Esophagus muscularis mucosa (tissue), 4 donors: Measurements from ENCODE around the gene PDGFA. TPM values are rescaled to one million over a fixed set of nuclear protein-coding genes. Genes with fewer than 3 reads are reported as not detected.

Experiments
- DNase-seq: peaks from one replicate; pipeline ENCODE4 v3.0.0-alpha.2; 2017; ENCODE audit errors: extremely low spot score
- H3K27ac ChIP-seq, 4 donors: fragments of 200-600 bp; sonication (generic); replicated peaks in 1 of 4; 1 replicate in 3 of 4; 2 replicates in 1 of 4; pipeline ENCODE4 v1.5.1; 2016 to 2019; ENCODE audit warnings: mild to moderate bottlenecking in 1 of 4
- H3K27me3 ChIP-seq, 4 donors: fragments of 200-600 bp; sonication (generic); one replicate each; pipeline versions ENCODE4 v1.5.1 to v1.6.0; 2016 to 2019
- H3K36me3 ChIP-seq, 4 donors: fragments of 200-600 bp; sonication (generic); one replicate each; pipeline ENCODE4 v1.5.1; 2016 to 2019
- H3K4me1 ChIP-seq, 4 donors: fragments of 200-600 bp; sonication (generic); one replicate each; pipeline ENCODE4 v1.5.1; 2016 to 2019
- H3K4me3 ChIP-seq, 4 donors: fragments of 200-600 bp; sonication (generic); 1 replicate in 2 of 4; 2 replicates in 2 of 4; pipeline ENCODE4 v1.5.1; 2016 to 2019; ENCODE audit warnings: mild to moderate bottlenecking in 4 of 4, moderate library complexity in 1 of 4
- H3K9me3 ChIP-seq, 4 donors: fragments of 200-600 bp; sonication (generic); 1 replicate in 3 of 4; 2 replicates in 1 of 4; pipeline ENCODE4 v1.5.1; 2016 to 2019
- EP300 ChIP-seq: sonication (generic); formaldehyde crosslinking; IDR thresholded peaks from one replicate; pipeline ENCODE4 v1.6.1; 2017; ENCODE audit warnings: antibody characterized with exemption
- POLR2A ChIP-seq: fragments of 450-650 bp; IDR thresholded peaks from one replicate; pipeline ENCODE4 v1.6.1; 2017; ENCODE audit warnings: antibody characterized with exemption, moderate library complexity, mild to moderate bottlenecking, low read depth
- POLR2AphosphoS5 ChIP-seq, 2 donors: sonication (generic); formaldehyde crosslinking; IDR thresholded peaks; one replicate each; pipeline ENCODE4 v1.6.1; 2017; ENCODE audit warnings: antibody characterized with exemption in 2 of 2
- WGBS: methylation state at CpG from one replicate; pipeline ENCODE4 v1.1.5; 2018; 5-methylcytosine and 5-hydroxymethylcytosine counted together
- intact Hi-C: fragments of 100-400 bp; cut with DNase I; formaldehyde crosslinking; loops from one replicate; pipeline ENCODE4 v1.15.1; 2023
- total RNA-seq, 4 donors: library from RNA; depleted of rRNA; stranded (reverse); fragments of >200 nt; gene quantifications; one replicate each; pipeline versions ENCODE4 v1.1.0 to v1.2.1, GENCODE V29; 2016
- TF ChIP-seq, protein P1 (sequence below), 3 experiments: fragments of 200-600 bp in 2 of 3; fragments of 450-650 bp in 1 of 3; sonication (generic) in 2 of 3; IDR thresholded peaks; one replicate each; pipeline ENCODE4 v1.5.1; 2017 to 2019; ENCODE audit warnings: antibody characterized with exemption in 3 of 3, mild to moderate bottlenecking in 2 of 3, moderate library complexity in 1 of 3

The PDGFA gene
- total RNA-seq = 100 to 1,000 TPM in 2 of 4 donors, 10 to 100 TPM in 2; 88.0 to 184 (median 119) TPM

DNA sequence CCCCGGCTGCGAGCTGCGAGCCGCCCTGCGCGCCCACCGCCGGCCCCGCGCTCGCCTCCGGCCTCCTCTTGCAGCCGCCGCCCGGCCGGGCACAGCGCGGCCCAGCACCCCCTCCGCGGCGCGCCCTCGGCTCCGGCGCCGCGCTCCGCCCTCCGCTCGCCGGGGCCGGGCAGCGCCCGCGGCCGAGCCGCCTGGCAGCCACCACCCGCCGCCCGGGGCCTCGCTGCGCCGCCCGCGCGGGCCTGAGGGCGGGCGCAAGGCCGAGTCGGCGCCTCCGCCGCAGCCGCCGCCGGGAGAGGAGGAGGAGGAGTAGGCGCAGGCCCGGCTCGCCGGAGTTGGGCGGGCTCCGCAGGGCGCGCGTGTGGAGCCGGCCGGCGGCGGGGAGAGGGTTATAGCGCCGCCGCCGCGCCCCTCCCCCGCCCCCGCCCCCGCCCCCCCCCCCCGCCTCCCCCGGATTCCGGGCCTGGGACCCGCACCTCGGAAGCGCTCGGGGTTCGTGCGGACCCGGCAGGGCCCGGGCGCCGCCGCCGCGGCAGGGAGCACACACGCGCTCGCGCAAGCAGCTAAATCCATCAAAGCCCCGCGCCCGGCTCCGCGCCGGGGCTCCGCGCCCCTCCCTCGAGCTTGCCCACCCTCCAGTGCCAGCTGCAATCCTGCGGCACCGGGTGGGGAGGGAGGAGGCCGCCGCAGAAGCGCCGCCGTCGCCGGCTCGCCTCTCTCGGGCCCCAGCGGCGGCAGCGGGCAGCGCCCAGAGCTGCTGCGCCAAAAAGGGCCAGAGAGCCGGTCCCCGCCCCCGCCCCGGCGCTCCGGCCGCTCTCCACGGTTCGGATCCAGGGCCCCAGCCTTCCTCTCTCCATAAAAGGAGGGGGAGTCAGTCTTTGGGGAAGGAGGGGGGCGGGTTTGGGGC, at the start of gene PDGFA:
Gene PDGFA (minus strand): TSS at position 363 of the 907 bp plus-strand sequence. CDS start 845 bp downstream, outside the sequence.
- peaks cover 0 to 25% (median 0%) of the 10 kb centered on the region in 4 donors for H3K27me3 ChIP-seq
- WGBS = 0% methylated on average over 16 of the region's 132 CpGs
- H3K9me3 ChIP-seq = no peaks in the 10 kb centered on the region
- peak within 1 kb of the TSS; percentile 65 to 89 (median 81) for H3K4me3 ChIP-seq
- intact Hi-C loops = loop anchor here (2.0 to 5.0 kb wide), 3 partner anchors 147 to 253 kb away; no protein-coding TSS in a partner anchor
- H3K36me3 ChIP-seq = no peaks in the 10 kb centered on the region
- peaks cover 45 to 77% (median 59%) of the 10 kb centered on the region in 4 donors for H3K4me1 ChIP-seq
- H3K27ac ChIP-seq = peak within 1 kb of the TSS; percentile 90 to 96 (median 94)
- no peak for DNase-seq
- TF ChIP-seq EP300 (no peak), POLR2A (no peak), POLR2AphosphoS5 (IDR thresholded peaks at IDR 0.05) (peak; percentile 21 to 88)
- TF ChIP-seq, protein P1, sequence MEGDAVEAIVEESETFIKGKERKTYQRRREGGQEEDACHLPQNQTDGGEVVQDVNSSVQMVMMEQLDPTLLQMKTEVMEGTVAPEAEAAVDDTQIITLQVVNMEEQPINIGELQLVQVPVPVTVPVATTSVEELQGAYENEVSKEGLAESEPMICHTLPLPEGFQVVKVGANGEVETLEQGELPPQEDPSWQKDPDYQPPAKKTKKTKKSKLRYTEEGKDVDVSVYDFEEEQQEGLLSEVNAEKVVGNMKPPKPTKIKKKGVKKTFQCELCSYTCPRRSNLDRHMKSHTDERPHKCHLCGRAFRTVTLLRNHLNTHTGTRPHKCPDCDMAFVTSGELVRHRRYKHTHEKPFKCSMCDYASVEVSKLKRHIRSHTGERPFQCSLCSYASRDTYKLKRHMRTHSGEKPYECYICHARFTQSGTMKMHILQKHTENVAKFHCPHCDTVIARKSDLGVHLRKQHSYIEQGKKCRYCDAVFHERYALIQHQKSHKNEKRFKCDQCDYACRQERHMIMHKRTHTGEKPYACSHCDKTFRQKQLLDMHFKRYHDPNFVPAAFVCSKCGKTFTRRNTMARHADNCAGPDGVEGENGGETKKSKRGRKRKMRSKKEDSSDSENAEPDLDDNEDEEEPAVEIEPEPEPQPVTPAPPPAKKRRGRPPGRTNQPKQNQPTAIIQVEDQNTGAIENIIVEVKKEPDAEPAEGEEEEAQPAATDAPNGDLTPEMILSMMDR (IDR thresholded peaks at IDR 0.05) = peak in 2 of 3 experiments; percentile 23 to 54

DNA sequence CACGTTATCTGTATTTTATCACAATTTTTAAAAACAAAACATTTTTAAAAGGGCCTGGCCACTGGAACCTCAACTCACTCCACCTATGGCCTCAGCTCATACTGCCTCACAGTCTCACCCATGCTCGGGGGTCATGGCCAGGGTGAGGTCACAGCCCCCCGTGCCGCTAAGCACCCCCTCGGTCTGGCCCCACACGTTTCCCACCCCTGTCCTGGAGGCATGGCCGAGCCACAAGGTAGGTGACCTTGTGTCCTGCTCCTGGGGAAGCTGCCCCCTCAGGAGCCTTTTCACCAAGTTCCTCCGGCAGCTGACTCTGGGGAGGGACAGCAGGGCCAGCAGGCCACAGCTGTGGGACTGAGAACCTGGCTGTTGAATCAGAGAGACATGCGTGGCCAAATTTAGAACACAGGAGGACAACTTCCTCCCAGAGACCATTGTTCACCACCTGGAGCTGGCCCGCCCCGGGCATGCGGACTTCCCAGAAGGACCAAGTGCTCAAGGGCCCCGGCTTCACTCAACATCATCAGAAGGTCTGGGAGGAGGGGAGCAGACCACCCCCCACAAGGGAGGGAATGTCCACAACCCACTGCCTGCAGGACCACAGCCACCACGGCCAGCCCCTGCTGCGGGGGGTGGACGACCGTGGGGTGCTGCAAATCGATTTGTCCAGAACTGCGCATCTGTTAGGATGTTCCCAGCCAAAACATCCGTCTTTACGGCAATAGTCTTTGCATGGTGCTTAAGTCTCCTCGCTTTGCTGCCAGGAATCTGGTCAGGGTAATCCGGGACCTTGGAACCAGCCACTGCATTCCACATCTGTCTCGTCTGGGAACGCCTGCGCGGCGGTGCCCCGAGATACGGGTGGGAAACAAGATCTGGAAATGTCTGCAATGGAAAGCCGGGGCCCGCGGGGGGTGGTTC, 48.6 kb upstream of the PDGFA start:
- H3K27ac ChIP-seq = no peak overlapping the region
- WGBS = 84% methylated on average over 32 of the region's 33 CpGs

DNA sequence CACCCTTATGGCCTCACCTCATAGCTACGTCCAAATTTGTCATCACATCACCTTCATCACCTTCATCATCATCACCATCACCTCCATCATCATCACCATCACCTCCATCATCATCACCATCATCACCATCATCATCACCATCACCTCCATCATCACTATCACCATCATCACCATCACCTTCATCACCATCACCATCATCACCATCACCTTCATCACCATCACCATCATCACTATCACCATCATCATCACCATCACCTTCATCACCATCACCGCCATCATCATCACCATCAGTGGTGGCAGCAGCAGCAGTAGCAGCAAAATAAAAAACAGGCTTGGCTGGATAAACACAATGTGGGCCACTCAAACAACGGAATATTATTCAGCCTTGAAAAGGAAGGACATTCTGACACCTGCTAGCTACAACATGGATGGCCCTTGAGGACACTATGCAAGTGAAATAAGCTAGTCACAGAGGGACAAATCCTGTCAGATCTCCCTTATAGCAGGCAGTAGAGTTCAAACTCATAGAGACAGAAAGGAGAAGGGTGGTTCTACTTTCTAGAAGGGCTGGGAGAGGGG, 47.7 kb upstream of the PDGFA start:
- Histone ChIP-seq H3K27me3 (no peaks in the 10 kb centered on the region), H3K9me3 (no peaks in the 10 kb centered on the region), H3K4me3 (no peak overlapping the region), H3K36me3 (no peaks in the 10 kb centered on the region), H3K4me1 (peaks cover 0 to 17% (median 5%) of the 10 kb centered on the region in 4 donors), H3K27ac (no peak overlapping the region)
- WGBS = 100% methylated on average over 2 of the region's 3 CpGs
- TF ChIP-seq POLR2AphosphoS5 (IDR thresholded peaks at IDR 0.05) (no peak), EP300 (no peak), POLR2A (no peak)
- TF ChIP-seq, protein P1 (IDR thresholded peaks at IDR 0.05) = no peak
- no peak for DNase-seq
- intact Hi-C loops = no loop called here

More for the DNA sequence above, 48.6 kb upstream of the PDGFA start:
- intact Hi-C loops = no loop called here
- Histone ChIP-seq H3K4me3 (no peak overlapping the region), H3K36me3 (no peaks in the 10 kb centered on the region), H3K27me3 (no peaks in the 10 kb centered on the region), H3K4me1 (peaks cover 0 to 17% (median 5%) of the 10 kb centered on the region in 4 donors), H3K9me3 (no peaks in the 10 kb centered on the region)
- DNase-seq = no peak
- TF ChIP-seq POLR2A = no peak
- no peak for TF ChIP-seq EP300
- TF ChIP-seq POLR2AphosphoS5 (IDR thresholded peaks at IDR 0.05) = no peak
- TF ChIP-seq, protein P1 (IDR thresholded peaks at IDR 0.05) = no peak

DNA sequence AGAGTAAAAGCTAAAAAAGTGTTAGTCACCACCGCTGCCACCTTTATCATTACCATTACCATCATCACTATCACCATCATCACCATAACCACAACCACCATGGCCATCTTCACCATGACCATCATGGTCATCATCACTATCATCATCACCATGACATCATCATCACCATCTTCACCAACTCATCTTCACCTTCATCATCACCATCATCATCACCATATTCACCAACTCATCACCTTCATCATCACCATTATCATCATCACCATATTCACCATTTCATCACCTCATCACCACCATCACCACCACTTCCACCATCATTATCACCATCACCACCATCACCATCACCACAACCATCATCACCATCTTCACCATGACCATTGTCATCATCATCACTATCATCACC, 46.5 kb upstream of the PDGFA start:
- Histone ChIP-seq H3K4me1 (peaks cover 0 to 17% (median 5%) of the 10 kb centered on the region in 4 donors), H3K4me3 (no peak overlapping the region), H3K27ac (no peak overlapping the region), H3K36me3 (no peaks in the 10 kb centered on the region), H3K27me3 (no peaks in the 10 kb centered on the region), H3K9me3 (no peaks in the 10 kb centered on the region)
- TF ChIP-seq POLR2AphosphoS5 (IDR thresholded peaks at IDR 0.05) (no peak), POLR2A (no peak), EP300 (no peak)
- TF ChIP-seq, protein P1 (IDR thresholded peaks at IDR 0.05) = no peak
- DNase-seq = no peak
- WGBS = 100% methylated on average over 1 of the region's 1 CpG
- intact Hi-C loops = no loop called here
